GM19239 (cell line): ENCODE data around the gene RNF103.
"Not testable (repeated sequence)": the region's sequence is repeated elsewhere in the genome, so short reads cannot be mapped to it uniquely, and the experiment has no call there.

ENCODE experiments used
- DNase-seq: peaks from one replicate; pipeline ENCODE4 v3.0.0; 2011; ENCODE audit warnings: low spot score; ENCODE audit not compliant: insufficient read length
- FAIRE-seq: peaks from 2 replicates; lab custom pipeline; 2011; peaks lifted over from hg19 to GRCh38; lab: Jason Lieb, UNC

Gene RNF103, protein sequence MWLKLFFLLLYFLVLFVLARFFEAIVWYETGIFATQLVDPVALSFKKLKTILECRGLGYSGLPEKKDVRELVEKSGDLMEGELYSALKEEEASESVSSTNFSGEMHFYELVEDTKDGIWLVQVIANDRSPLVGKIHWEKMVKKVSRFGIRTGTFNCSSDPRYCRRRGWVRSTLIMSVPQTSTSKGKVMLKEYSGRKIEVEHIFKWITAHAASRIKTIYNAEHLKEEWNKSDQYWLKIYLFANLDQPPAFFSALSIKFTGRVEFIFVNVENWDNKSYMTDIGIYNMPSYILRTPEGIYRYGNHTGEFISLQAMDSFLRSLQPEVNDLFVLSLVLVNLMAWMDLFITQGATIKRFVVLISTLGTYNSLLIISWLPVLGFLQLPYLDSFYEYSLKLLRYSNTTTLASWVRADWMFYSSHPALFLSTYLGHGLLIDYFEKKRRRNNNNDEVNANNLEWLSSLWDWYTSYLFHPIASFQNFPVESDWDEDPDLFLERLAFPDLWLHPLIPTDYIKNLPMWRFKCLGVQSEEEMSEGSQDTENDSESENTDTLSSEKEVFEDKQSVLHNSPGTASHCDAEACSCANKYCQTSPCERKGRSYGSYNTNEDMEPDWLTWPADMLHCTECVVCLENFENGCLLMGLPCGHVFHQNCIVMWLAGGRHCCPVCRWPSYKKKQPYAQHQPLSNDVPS

DNA sequence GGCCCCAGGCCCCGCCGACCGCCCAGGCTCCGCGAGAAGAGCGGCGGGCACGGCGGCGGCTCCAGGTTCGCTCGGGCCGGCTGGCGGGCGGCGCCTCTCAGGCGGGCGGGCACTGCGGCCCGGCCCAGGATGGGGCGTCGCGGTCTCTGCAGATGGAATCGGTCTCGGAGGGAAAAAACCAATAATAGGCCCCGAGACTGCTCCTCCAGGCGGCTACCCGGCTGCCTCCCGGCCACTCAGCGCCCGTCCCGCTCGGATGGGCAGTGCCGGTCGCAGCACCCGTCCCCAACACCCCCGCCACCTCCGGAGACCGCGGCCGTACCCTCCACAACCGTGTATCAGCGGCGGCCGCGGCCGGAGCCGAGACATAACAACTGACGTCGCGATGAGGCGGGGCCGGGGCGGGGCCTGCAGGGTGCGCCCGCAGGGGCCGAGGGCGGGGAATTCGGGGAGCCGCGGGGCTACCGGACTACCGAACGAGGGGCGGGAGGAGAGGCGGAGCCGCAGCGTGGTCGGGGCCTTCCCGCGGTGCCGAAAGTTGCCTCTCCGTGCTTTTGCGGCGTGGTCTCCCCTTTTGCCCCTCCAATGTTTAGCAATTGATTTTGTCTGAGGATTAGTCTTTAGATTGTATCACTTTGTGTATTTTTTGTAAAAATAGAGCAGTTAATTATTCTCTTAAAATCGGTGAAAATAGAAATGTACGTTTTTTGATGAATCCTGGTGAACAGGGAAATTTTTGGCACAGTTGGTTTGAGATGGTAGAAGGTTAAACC is at the start of gene RNF103:
Gene RNF103 (minus strand): TSS at position 372 of the 773 bp plus-strand sequence. CDS start 979 bp downstream, outside the sequence.
- FAIRE-seq (peak; percentile 83), DNase-seq (peak; percentile 71)

DNA sequence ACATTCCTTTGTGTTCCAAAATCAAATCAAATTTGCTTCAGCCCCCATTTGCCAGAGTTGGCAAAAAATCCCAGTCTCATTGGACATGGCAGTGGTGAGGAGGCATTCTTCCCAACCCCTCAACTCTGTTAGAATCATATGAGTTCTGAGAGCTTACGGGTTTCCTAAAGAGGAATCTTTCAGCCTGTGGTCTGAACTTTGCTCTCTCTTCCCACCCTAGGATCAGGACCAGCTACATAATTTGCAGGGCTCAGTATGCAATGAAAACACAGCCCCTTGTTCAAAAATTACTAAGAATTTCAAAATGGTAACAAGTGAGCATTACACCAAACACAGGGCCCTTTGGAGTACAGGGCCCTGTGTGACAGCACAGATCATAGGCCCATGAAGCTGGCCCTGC is 49.3 kb upstream of the RNF103 start:
- FAIRE-seq (no peak), DNase-seq (no peak)

DNA sequence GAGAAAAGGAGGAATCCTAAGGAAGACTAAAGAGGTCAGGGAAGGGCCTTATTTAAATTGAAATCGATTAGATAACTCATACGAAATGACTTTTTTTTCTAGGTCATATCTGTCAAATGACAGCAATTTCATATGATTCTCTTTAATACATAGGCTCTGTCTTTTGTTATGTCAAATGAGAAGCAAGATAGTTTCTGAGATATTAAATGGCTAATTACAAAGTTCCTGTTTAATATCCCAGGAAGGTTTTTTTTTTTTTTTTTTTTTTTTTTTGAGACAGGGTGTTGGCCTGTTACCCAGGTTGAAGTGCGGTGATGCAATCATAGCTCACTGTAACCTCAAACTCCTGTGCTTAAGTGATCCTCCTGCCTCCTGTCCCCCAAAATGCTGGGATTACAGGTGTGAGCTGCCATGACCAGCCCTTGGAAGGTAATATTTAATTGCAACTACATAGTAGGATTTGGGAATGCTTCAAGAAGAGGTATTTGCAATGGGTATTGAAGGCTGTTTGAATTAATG is 48.4 kb upstream of the RNF103 start:
- FAIRE-seq, result no peak
- DNase-seq, result no peak

DNA sequence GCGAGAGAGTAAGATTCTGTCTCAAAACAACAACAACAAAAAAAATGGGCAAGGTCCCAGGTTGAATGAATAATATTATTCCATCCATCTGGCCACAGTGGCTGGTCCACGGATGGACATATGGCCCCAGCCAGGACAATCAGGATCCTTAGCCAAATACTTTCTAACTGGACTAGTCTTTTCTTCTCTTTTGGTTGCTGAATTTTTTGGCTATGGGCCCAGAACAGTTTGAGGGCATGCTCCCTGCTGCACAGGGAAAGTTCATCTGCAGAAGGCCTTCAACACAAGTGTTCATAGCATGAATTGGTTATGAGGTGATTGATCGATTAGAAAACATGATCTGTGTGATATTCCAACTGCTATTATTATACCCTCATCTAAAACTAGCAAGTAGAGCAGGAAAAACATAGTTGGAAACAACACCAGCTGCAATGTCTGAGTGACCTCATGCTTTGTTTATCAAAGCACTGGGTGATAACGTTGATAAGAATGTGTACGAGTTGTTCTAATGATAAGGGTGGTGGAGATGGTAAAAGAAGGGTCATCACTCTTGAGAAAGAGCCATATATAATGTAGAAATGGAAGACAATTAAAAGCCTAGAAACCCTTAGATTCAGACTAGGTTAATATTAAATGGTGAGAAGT is 47.8 kb upstream of the RNF103 start:
- DNase-seq (no peak), FAIRE-seq (no peak)

DNA sequence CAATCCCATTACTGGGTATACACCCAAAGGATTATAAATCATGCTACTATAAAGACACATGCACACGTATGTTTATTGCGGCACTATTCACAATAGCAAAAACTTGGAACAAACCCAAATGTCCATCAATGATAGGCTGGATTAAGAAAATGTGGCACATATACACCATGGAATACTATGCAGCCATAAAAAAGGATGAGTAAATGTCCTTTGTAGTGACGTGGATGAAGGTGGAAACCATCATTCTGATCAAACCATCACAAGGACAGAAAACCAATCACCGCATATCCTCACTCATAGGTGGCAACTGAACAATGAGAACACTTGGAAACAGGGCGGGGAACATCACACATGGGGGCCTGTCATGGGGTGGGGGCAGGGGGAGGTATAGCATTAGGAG is 45.7 kb upstream of the RNF103 start:
- FAIRE-seq, DNase-seq: not testable (repeated sequence)

DNA sequence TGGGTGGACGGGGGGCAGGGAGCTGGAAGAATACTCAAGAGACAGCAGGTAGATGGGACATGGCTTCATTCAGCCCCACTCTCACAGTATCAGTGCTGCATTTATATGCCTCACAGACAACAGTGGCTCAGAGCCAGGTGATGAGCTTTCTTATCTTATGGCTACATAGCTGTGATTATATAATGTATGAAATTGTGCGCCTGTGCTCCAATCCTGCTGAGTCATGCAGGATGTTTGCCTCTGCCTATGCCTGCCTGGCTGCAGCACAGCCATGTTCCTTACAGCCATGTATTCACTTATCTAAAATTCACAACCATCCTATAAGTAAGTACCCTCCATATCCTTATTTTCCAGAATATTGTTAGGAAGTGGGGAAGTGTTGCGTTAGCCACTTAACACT is 37.7 kb upstream of the RNF103 start:
- FAIRE-seq (no peak), DNase-seq (no peak)

DNA sequence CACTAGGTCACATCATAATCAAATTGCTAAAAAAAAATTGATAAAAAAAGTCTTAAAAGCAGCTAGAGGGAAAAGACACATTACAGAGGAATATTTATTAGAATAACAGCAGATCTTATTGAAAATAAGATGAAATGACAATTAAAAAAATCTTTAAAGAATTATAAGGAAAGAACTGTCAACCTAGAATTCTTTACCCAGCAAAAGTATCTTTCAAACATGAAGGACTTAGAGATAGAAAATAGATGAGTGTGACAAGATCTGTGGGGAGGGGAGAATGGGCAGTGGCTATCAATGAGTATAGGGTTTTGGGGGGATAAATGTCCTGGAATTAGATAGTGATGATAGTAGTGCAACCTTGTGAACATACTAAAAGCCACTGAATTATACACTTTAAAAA is 26.5 kb upstream of the RNF103 start:
- DNase-seq (no peak), FAIRE-seq (no peak)

DNA sequence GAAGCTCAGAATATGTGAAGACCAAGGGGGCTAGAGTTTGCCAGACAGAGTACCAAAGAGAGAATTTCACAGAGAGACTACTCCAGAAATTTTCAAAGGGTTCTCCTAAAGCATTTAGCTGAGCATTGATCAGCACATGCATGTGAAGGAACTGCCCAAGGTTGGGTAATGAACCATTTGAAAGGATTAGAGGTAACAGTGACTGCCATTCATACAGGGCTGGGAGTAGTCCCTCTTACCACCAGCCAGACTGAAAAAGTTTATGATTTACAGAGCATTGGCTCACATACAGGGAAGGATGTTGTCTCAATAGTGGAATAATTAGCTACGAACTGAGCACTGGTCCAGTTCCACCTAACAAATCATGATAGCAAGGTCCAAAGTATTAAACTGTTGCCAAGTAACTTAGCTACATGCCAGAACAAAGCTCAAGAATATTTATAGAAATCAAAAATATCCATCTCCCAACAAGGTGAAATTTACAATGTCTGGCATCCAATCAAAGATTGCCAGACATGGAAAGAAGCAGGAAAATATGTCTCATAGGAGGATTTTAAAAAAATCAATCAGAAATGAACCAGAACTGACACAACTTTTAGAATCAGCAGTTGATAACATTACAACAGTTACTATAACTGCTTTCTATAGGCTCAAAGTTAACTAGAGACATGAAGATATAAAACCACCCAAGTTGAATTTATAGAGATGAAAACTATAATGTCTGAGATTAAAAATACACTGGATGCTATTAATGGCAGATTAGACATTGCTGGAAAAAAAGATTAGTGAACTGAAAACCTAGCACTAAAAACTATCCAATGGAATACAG is 25.7 kb upstream of the RNF103 start:
- no peak for FAIRE-seq
- no peak for DNase-seq

DNA sequence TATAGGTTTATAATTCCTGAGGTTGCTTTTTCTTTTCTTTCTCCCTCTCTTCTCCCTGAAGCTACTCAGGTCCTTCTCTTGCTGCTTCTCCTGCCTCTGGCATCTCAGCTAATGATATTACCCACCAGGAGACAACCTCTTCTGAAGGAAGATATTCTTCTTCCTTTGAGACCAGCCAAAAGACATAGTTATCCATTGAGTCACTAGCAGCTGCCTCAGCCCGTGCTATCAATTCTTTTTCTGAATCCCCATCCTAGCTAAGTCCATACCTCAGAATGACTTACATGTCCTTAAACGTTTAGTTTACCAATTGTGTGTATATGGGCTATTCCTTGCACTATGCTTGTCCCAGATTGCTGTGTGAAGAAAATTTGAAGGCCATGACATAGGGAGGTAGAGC is 25.0 kb upstream of the RNF103 start:
- DNase-seq, result no peak
- FAIRE-seq, result no peak

DNA sequence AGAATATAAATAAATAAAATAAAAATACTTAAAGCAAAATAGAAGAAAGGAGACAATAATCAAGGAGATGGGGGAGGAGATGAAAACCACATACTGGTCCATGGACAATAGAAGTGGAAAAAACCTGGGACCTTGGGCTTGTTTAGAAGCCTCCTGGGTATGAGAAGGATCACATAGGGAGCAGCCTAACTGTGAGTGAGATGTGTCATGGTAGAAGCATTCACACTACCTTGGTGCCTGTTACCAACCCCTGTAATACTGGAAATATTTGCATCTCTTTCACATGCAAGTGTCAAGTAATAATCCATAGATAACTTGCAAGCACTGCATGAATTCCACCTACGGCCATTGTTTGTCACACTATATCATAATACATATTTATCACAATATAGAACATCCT is 23.2 kb upstream of the RNF103 start:
- DNase-seq (no peak), FAIRE-seq (no peak)

DNA sequence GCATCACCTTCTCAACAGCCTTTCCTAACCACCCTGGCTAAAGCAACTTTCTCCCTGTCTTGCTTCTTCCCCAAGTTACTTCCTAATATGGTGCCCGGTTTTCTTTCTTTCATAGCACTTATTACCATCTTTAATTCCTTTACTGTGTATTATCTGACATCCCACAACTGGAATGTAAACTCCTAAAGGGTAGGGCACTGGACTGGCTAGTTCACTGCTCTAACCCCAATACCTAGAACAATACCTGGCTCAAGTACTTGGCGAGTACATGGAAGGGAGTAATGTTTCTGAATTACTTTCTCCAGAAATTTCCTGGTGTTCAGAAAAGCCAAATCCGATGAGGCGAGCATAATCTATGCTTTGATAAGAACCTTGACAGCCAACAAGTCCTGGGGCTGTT is 22.7 kb upstream of the RNF103 start:
- no peak for DNase-seq

DNA sequence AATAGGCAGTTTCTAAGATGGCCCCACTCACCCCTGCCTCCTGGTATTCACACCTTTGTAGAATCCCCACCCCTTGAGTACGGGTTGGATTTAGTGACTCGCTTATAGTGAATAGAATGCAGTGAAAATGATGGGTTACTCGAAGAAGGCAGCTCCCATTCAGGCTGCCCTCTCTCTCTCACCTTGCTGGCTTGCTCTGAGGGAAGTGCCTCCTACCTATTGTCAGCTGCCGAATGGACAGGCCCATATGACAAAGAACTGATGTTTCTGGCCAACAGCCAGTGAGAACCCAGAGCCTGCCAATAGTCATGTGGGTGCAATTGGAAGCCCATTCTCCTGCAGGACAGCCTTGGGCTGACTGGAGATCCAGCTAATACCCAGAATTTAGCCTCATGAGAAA is 22.1 kb upstream of the RNF103 start:
- DNase-seq, result no peak
- no peak for FAIRE-seq

More for the DNA sequence above, 22.7 kb upstream of the RNF103 start:
- FAIRE-seq, result no peak

DNA sequence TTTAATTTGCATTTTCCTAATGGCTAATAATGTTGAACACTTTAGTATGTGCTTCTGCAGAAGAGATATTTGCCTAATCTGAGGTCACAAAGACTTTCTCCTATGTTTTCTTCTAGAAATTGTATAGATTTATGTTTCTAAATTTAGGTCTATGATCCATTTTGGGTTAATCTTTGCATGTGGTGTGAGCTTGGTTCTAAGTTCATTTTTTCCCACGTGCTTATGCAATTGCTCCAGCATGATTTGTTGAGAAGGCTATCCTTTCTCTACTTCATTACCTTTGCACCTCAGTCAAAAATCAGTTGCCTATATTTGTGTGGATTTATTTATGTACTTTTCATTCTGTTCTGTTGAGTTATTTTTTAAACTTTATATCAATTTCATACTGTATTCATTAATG is 15.0 kb upstream of the RNF103 start:
- DNase-seq (no peak), FAIRE-seq (no peak)

DNA sequence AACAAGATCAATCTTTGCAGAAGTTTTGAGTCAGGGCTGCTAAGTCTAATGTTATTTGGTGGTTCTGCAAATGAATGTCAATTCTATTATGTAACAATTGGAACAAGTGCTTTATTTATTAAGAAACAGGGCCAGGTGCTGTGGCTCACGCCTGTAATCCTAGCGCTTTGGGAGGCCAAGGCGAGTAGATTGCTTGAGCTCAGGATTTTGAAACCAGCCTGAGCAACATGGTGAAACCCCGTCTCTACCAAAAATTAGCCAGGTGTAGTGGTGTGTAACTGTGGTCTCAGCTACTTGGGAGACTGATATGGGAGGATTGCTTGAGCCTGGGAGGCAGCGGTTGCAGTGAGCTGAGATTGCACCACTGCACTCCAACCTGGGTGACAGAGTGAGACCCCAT is 13.2 kb upstream of the RNF103 start:
- FAIRE-seq, result peak; percentile 11
- no peak for DNase-seq

DNA sequence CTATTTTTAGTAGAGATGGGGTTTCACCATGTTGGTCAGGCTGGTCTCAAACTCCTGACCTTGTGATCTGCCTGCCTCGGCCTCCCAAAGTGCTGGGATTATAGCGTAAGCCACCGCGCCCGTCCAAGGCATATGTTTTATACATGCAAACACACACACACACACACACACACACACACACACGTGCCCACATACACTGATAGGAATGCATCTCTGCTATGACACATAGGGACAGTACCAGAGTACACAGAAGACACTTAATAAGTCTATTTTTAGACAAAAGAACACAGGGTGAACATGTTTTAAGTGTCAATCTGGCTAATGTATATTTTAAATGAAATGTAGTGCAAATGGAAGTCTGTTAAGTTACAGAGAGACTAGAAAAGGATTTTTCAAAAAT is 10.7 kb upstream of the RNF103 start:
- DNase-seq, result no peak
- no peak for FAIRE-seq

DNA sequence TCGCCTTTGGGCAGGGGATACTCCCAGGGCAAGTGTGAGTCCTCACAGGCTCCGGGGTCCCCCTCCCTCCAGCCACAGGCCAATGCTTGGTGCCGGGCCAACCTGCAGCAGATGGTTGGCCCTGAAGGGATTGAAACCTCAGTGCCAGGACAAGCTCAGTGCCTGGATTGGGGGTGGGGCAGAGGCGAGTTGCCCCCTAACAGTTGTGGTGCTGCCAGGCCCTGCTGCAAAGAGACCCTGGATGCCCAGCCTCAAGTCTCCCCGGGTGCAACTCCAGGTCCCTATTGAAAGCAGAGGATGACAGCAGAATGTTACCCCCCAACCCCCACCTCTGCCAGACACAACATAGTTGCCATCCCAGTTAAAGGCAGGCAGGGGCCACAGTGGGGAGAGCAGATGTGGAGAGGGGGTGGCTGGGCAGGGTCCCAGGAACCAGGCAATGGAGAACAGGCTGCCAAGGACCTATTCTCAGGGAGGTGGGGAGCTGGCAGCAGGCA is 9.5 kb upstream of the RNF103 start:
- no peak for FAIRE-seq
- DNase-seq, result no peak

DNA sequence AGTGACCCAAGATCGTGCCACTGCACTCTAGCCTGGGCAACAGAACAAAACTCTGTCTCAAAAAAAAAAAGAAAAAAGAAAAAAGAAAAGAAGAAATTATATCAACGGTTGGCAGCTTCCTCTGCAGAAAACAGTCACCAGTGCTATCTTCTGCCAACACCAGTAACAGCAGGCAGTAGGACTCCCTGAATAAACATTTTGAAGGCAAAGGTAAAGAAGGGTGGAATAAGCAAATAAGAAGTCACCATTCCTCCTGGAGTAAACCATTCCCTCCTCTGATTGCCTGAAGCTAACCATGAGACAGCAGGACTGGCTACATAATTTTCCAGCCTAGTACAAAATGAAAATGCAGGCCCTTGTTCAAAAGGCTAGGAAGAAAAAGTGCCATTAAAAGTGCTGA is 9.0 kb upstream of the RNF103 start:
- no peak for FAIRE-seq
- DNase-seq, result no peak

DNA sequence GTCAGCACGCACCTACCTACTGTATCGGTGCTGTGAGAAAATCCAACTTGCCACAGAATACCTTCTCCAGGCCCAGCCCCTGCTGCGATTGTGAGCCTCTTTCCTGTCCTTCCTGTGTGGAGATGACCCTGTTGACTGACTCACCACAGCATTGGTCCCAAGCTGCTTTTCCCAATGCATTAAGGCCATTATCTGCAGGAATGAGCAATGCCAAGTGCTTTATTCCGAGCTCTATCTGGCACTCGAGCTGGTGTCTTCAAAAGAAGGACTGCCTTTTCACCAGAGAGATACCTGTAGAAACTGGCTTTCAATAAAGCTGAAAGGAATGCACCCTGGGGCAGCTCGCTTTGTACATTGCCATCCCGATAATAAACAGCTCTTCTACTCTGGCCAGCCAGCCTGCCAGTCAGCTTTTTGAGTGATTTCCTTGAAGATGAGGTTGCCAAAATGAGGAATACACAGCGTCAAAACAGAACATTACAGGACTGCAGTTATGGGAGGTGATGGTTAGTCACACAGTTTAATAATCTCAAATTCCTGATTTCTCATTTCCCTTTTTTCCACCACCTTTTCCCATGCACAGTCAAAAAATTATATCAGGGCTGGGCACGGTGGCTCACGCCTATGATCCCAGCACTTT is 8.3 kb upstream of the RNF103 start:
- no peak for FAIRE-seq
- no peak for DNase-seq

DNA sequence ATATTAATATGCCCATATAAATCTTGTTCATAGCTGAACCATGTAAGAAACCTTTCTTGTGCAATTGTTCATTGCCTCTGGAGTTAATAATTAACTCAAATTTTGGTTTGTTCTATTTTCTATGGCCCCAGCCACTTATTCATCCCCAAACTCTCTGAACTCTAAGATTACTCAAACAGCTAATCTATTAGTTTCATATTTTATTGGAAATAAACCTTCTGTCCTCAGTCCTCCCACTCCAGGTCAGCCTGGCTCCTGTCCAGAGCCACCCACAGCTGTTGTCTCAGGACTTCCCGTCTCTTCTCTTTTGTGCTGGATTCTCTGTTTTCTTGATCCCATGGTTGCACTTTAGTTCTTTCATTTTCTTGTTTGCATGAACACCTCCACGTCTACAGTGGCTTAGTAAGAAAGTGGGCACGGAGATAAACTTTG is 4.4 kb upstream of the RNF103 start:
- FAIRE-seq, result peak; percentile 87

More for the DNA sequence above, 4.4 kb upstream of the RNF103 start:
- DNase-seq, result peak; percentile 31
